ENCODE measurements around the gene SCGB2B2. TPM values are rescaled to one million over a fixed set of nuclear protein-coding genes. Genes with fewer than 3 reads are reported as not detected.

SCGB2B2 gene
- total RNA-seq, 2 experiments from 2014 or later: 0.30 to 0.42 TPM

GRCh38 chr19:34675250-34675649 is 1.7 kb downstream of the SCGB2B2 start:
- no peak overlapping the region for H3K27ac ChIP-seq (ENCODE audit: low read depth in 1 of 2, low read length in 2 of 2)
- Mint-ChIP-seq H3K4me3 (peak overlapping the region; percentile 17), H3K36me3 (ENCODE audit: low read depth) (peaks cover 46% of the 10 kb centered on the region), H3K27ac (no peak overlapping the region), H3K9me3 (peaks cover 7% of the 10 kb centered on the region), H3K27me3 (peaks cover 22% of the 10 kb centered on the region), H3K4me1 (ENCODE audit: low read depth) (peaks cover 35% of the 10 kb centered on the region)
- ChIA-PET CTCF (no interaction called here), POLR2A (interaction anchor here (1.3 kb wide), 1 partner anchor 58 kb away, joined by 5 read pairs; the partner anchor contains the start of gene ZNF181)
- H3K4me3 ChIP-seq (ENCODE audit: low read length): no peak overlapping the region
- H3K36me3 ChIP-seq (ENCODE audit: insufficient read depth, low read length): peaks cover 16% of the 10 kb centered on the region
- ATAC-seq (ENCODE audit: poor library complexity) (no peak), DNase-seq (no peak)
- TF ChIP-seq CTCF (IDR thresholded peaks at IDR 0.05): no peak
- no peaks in the 10 kb centered on the region for H3K27me3 ChIP-seq (ENCODE audit: control insufficient read depth in 1 of 2, insufficient read depth in 2 of 2, low read length in 2 of 2)
- no peaks in the 10 kb centered on the region for H3K9me3 ChIP-seq (ENCODE audit: control insufficient read depth in 1 of 2, insufficient read depth in 1 of 2, low read length in 2 of 2)
- peaks cover 23% of the 10 kb centered on the region for H3K4me1 ChIP-seq (ENCODE audit: insufficient read depth, low read length)
- intact Hi-C loops (cut with DNase I, micrococcal nuclease): loop anchor here (5.0 to 10.0 kb wide), 5 partner anchors 33 to 503 kb away; partner anchors contain the start of genes GPI (in 1 of the 2), GRAMD1A (in 1 of the 2), LSM14A (in 1 of the 2) and PDCD2L (in 1 of the 2)

- no peak overlapping the region for H3K4me3 Mint-ChIP-seq
- peaks cover 22% of the 10 kb centered on the region for H3K4me1 Mint-ChIP-seq (ENCODE audit: low read depth)
- no peak overlapping the region for H3K27ac Mint-ChIP-seq
- CTCF ChIA-PET: no interaction called here
- POLR2A ChIA-PET: interaction anchor here (0.5 kb wide), 1 partner anchor 121 kb away, joined by 4 read pairs; no protein-coding TSS in a partner anchor
- Histone ChIP-seq H3K27ac (ENCODE audit: low read depth in 1 of 2, low read length in 2 of 2) (no peak overlapping the region), H3K27me3 (ENCODE audit: control insufficient read depth in 1 of 2, insufficient read depth in 2 of 2, low read length in 2 of 2) (no peaks in the 10 kb centered on the region), H3K4me3 (ENCODE audit: low read length) (no peak overlapping the region), H3K36me3 (ENCODE audit: insufficient read depth, low read length) (peaks cover under 1% of the 10 kb centered on the region), H3K9me3 (ENCODE audit: control insufficient read depth in 1 of 2, insufficient read depth in 1 of 2, low read length in 2 of 2) (no peaks in the 10 kb centered on the region), H3K4me1 (ENCODE audit: insufficient read depth, low read length) (peaks cover 16% of the 10 kb centered on the region)
- intact Hi-C loops (cut with DNase I, micrococcal nuclease): loop anchor here (10.0 kb wide), 3 partner anchors 269 to 331 kb away; partner anchors contain the start of genes GPI (in 1 of the 2), GRAMD1A (in 1 of the 2) and PDCD2L (in 1 of the 2)
- H3K27me3 Mint-ChIP-seq: peaks cover 22% of the 10 kb centered on the region
- peaks cover 3% of the 10 kb centered on the region for H3K9me3 Mint-ChIP-seq
- no peak for TF ChIP-seq CTCF (IDR thresholded peaks at IDR 0.05)
- peaks cover 30% of the 10 kb centered on the region for H3K36me3 Mint-ChIP-seq (ENCODE audit: low read depth)
- DNase-seq (no peak), ATAC-seq (ENCODE audit: poor library complexity) (no peak)
Observed at GRCh38 chr19:34673590-34673989, 3.4 kb downstream of the SCGB2B2 start.

- no peak overlapping the region for H3K27ac ChIP-seq (ENCODE audit: low read depth in 1 of 2, low read length in 2 of 2)
- Mint-ChIP-seq H3K4me3 (no peak overlapping the region), H3K4me1 (ENCODE audit: low read depth) (peaks cover 16% of the 10 kb centered on the region), H3K27me3 (peaks cover 18% of the 10 kb centered on the region), H3K27ac (no peak overlapping the region), H3K36me3 (ENCODE audit: low read depth) (peaks cover 13% of the 10 kb centered on the region), H3K9me3 (no peaks in the 10 kb centered on the region)
- no peaks in the 10 kb centered on the region for H3K27me3 ChIP-seq (ENCODE audit: control insufficient read depth in 1 of 2, insufficient read depth in 2 of 2, low read length in 2 of 2)
- DNase-seq: no peak
- ChIA-PET CTCF (no interaction called here), POLR2A (no interaction called here)
- ATAC-seq (ENCODE audit: poor library complexity): no peak
- TF ChIP-seq CTCF (IDR thresholded peaks at IDR 0.05): no peak
- no peaks in the 10 kb centered on the region for H3K36me3 ChIP-seq (ENCODE audit: insufficient read depth, low read length)
- H3K4me3 ChIP-seq (ENCODE audit: low read length): no peak overlapping the region
- intact Hi-C loops (cut with DNase I, micrococcal nuclease): loop anchor here (10.0 kb wide), 3 partner anchors 267 to 333 kb away; partner anchors contain the start of genes GPI (in 1 of the 2), GRAMD1A (in 1 of the 2) and PDCD2L (in 1 of the 2)
- H3K4me1 ChIP-seq (ENCODE audit: insufficient read depth, low read length): peaks cover 17% of the 10 kb centered on the region
- H3K9me3 ChIP-seq (ENCODE audit: control insufficient read depth in 1 of 2, insufficient read depth in 1 of 2, low read length in 2 of 2): peaks cover 0 to 8% of the 10 kb centered on the region in 2 experiments
Observed at GRCh38 chr19:34671972-34672371, 5.0 kb downstream of the SCGB2B2 start.
